SU-DHL-6 (cell line): ENCODE measurements around the gene AMN1.

ENCODE experiments used
- CTCF ChIP-seq: fragments of 200-600 bp; sonication (generic); IDR thresholded peaks from one replicate; pipeline ENCODE4 v1.5.1; 2017; ENCODE audit warnings: antibody characterized with exemption, mild to moderate bottlenecking, low read length, moderate library complexity; ENCODE audit not compliant: insufficient read depth, poor library complexity, severe bottlenecking
- EZH2phosphoT487 ChIP-seq: fragments of 200-600 bp; sonication (generic), shearing (Covaris generic); conservative IDR thresholded peaks from 2 replicates; pipeline ENCODE4 v1.6.1; 2018; ENCODE audit warnings: mild to moderate bottlenecking, antibody characterized with exemption, low read length, moderate library complexity, mixed read lengths

GRCh38 chr12:31655792-31656191 lies 73.0 kb downstream of the AMN1 start:
- no peak for TF ChIP-seq CTCF
- no peak for TF ChIP-seq EZH2phosphoT487
